ENCODE results near the gene TWNK.
A peak's percentile ranks its signal among the peaks of the same experiment; 100 is the strongest.

Gene TWNK

DNA sequence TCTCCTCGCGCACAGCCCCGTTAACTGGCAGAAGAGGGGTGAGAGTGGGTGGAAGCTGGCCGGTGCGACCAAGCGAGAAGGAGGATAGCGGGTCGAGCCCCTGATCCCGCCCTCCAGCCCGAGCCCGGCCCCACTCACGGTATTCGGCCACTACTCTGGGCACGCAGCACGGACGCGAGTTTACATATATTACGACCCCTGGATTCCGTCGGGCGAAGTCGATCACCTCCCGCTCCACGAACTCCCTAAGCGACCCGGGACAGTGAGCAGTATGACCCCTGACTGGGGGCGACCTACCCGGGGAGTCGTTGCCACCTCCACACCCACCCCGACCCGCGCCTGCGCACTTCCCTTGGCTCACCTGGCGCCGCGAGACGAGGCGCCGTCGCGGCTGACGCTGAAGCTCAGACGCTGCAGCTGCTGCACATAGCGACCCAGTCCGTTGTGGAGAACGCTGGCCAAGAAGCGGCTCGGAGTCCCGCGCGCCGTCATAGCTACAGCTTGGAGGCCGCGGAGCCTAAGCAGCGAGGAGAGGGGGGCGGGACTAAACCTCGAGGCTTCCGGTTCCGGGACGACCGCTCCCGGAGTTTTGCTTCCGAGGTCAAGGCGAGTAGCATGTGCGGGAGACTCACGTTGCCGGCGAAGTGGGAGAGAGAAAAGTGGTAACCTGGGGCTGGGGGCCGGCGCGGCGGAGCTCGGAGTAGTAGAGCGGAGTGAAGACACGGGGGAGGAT lies at the start of gene TWNK, which contains the start of gene MRPL43:
TWNK (plus strand) TSS at position 592 of the 733 bp plus-strand sequence. CDS start 668 bp downstream, outside the sequence.
MRPL43 (minus strand) TSS at position 546 of the 733 bp plus-strand sequence; CDS start at position 492, 54 bp downstream.
- peak; percentile 78 for DNase-seq (ENCODE audit: low read depth)

DNA sequence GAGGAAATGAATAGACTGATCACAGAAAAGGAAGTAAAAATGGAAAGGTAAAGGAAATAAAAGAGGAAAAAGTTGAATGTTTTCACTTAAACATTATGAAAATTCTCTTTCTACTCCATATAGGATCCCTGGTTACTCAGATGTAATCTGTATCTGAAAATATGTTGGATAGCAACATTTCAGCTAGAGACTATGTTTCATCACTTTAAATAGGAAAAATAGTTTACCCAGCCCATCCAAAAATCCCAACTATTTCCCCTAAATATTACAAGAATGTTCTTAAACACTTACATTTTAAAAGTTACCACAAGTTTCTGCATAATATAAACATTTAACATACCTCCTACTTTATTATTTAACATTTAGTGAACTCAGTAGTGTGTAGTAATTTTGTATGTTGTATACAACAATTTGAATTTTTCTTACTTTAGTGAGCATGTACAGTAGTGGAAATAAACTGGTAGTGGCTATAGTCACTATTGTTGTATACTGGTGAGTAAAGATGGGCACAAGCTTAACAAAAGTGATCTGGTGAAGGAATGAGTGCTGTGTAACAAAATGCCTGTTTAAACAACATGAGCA lies 47.5 kb upstream of the TWNK start:
- no peak for DNase-seq (ENCODE audit: low read depth)

DNA sequence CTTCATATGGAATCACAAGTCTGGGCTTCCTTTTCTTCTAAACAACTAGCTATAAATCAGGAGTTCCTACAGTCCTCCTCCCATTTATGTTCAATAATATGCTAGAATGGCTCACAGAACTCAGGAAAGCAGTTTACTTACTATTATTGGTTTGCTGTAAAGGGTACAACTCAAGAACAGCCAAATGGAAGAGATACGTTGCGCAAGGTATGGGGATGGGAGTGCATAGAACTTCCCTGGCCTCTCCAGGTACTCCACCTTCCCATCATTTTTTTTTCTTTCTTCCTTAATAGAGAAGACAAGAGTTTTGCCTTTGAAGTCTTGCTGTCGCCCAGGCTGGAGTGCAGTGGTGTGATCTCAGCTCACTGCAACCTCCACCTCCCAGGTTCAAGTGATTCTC lies 45.1 kb upstream of the TWNK start:
- no peak for DNase-seq (ENCODE audit: low read depth)

DNA sequence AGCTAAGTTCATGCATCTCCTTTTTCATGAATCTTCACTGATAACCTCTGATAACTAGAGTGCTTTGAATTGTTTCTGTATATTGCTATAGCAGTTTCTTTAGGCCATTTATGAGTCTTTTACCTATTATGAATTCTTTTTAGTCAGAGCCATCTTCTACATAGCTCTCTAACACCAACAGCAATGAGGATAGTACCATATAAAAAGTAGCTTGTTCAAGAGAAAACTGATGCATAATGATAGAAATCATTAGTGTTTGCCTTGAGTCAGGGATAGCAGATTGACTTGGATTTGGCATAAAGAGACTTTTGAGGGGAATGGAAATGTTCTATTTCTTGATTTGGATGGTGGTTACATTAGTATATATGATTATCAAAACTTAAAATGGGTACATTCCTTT lies 43.8 kb upstream of the TWNK start:
- no peak for DNase-seq (ENCODE audit: low read depth)

DNA sequence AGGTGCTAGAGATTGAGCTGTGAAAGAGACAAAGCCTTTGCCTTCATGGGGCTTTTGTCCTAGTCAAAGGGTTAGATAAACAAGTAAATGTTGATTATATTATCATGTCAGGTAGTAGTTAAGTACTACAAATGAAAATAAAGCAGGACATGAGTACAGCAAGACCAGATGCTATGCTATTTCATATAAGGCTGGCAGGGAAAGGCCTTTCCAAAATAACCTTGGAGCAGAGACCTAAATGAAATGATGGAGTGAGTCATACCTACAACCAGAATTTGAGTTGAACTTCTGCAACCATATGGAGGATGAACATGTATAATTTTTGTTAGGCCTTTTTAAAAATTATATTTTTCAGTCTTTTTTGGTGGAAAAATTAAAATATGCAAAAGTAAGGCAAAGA lies 41.6 kb upstream of the TWNK start:
- no peak for DNase-seq (ENCODE audit: low read depth)

DNA sequence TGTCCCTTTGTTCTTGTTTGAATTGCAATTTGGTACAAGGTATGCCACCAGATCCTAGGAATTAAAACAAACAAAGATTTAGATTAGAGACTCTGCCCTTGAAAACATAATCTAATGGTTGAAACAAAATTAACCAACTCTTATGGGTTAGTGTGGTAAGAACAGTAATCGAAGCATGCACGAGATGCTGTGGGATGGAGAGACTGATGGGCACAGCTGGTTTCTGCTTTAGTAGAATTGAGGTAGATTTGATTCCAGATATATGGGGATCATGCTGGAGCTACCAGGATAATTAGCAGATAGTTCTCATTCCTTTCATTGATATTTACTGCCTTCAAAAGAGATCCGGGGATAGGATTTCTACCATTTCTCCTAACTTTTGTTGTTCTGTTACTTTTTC lies 38.4 kb upstream of the TWNK start:
- DNase-seq (ENCODE audit: low read depth) = no peak

DNA sequence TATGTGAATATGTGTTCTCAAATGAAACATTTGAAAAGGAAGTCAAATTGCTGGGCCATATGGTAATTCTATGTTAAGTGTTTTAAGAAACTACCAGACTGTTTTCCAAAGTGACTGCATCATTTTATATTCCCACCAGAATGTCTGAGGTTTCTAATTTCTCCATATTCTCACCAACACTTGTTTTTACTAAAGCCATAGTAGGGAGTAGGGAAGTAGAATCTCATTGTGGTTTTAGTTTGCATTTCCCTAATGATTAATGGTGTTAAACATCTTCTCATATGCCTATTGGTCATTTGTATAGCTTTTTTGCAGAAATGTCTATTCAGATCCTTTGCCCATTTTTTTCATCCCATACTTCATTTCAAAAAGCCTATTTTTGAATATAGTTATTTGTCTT lies 27.1 kb upstream of the TWNK start:
- DNase-seq (ENCODE audit: low read depth) = no peak

DNA sequence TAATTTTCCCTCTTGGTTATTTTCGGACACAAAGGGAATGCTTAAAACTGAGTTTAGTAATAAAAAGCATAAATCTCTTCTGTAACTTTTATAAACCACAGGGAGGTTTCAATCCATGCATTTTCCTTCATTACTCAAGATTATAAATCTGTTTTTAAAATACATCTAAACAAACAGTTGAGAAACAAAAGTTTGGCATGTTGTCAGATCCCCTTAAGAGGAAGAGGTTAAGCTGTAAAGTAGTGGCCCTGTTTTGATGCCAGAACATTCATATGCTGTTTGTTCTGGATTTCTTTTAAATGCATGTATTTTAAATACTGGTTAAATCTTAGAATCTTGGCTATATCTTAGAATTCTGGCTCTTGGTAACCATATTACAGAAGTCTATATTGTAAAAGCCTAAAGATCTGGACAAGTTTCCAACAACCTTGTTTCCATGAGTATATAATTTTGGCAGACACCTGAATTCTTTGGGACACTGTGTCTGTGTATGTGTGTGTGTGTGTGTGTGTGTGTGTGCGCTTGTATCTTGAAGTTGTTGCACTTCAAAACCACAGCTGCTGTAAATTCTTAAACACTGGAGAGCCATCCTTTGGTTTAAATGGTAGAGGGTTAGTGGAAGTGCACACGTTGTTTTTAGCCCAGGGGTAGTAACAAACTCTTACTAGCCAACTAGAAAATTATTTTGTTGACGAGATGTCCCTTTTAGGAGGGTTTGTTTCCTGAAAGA lies 24.8 kb upstream of the TWNK start:
- DNase-seq (ENCODE audit: low read depth) = no peak

DNA sequence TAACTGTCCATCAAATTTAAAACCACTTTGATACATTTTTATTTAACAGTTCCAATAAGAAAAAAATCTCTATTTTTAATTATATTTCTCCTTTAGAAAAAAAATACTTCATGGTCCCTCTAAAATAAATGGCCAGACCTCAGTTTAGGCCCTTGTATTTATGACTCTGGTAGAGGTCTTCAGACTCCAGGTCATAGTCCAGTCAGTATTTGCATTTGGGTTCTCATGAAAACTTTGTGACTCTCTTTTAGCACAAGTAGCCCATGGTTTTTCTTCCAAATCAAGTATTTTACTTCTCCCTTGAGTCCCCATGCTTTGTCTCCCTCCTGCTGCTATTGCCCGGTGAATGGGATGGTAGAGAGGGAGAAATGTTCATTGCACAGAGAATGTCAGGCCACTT lies 23.5 kb upstream of the TWNK start:
- no peak for DNase-seq (ENCODE audit: low read depth)

DNA sequence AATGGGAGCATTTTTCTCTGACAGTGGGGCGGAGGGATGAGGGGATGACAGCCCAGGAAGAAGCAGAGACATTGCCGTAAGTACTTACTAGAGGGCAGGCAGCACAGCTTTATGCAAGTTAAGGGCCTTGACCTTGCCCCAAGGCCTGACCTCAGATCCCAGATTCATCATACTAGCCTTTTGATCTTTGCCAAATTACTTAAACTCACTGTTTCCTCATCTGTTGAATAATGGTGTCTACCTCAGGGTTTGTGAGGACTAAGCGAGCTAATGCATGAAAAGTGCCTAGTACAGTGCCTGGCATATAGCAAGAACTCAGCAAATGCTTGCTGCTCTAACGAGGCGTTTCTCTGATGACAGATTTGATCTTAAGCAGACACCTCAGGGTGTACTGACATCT lies 21.5 kb upstream of the TWNK start:
- DNase-seq (ENCODE audit: low read depth) = no peak

DNA sequence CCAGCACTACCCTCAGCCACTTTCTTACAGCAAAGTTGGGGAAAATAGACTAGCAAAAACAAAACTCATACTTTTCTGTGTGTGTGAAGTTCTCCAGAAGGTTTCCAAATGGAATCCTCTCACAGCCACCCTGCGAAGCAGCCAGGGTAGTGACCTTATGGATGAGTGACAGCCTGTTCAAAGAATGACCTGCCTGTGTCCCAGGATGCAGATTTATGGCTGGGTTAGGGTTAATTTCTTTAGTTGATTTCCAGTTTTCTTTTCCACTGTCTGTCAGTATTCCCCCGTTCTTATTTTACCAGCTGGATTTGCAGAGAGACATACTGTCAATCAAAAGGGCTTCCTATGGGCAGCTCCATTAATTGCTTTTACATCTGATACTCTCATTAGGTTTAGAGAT lies 20.5 kb upstream of the TWNK start:
- no peak for DNase-seq (ENCODE audit: low read depth)

DNA sequence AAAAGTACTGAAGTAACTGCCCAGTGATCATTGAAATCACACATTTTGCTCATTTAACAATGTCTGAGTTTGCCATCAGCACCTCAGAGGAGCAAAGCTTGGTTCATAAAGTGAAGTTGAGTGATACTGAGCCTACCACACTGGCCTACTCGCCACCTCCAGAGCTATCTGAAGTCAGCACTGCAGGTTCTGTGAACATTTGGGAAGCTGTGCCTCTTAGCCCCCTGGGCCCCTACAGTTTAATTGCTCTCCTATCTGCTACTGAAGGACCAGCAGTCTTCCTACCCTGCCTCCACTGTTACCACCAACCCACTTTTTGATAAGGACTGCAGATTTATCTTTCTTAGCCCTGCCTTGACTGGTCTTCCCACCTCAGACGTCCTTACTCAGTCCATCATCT lies 20.0 kb upstream of the TWNK start:
- no peak for DNase-seq (ENCODE audit: low read depth)

DNA sequence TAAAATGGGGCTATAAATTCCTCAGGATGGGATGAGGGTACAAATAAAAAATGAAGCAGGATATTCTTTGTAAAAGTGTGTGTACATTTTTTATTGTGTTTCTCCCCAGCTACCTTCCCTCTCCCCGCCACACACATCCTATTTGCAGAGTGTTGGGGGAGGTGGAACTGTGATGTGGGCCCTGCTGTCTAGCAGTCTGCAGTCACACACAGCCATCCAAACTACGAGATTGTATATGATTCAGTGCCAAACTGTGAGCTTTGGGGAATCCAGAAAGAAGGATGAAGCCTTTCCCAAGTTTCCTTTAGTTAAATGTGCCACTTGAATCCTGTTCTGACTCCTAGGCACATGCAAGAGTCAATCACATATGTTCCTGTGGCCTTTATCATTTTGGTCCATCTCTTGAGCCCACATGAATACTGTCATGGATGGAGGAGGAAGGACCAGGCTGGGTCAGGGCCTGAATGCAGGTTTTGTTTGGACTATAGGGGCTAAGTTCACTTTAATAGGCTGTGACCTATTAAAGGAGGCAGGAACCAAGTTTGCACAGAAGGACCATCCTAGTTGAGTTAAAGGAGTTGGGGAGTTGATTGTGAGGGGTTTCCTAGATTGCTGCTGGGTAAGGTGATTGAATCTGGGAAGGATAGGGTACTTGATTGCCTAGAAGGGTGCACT lies 19.1 kb upstream of the TWNK start:
- DNase-seq (ENCODE audit: low read depth) = no peak

DNA sequence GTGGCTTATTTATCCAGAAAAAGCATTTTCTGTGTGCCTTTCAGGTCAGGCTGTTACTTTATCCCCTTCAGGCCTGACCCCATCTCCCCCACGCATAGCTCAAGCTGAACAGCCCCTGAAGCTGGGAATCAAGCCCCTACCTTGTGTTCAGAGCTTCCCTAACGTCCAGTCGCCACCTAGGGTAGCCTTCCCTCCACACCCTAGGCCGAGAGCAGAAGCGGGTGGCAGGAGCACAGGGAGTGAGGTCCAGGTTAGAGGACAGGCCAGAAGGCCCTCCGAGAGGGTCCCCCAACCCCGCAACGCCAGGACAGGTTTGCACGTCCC lies 18.5 kb upstream of the TWNK start:
- DNase-seq (ENCODE audit: low read depth) = no peak

DNA sequence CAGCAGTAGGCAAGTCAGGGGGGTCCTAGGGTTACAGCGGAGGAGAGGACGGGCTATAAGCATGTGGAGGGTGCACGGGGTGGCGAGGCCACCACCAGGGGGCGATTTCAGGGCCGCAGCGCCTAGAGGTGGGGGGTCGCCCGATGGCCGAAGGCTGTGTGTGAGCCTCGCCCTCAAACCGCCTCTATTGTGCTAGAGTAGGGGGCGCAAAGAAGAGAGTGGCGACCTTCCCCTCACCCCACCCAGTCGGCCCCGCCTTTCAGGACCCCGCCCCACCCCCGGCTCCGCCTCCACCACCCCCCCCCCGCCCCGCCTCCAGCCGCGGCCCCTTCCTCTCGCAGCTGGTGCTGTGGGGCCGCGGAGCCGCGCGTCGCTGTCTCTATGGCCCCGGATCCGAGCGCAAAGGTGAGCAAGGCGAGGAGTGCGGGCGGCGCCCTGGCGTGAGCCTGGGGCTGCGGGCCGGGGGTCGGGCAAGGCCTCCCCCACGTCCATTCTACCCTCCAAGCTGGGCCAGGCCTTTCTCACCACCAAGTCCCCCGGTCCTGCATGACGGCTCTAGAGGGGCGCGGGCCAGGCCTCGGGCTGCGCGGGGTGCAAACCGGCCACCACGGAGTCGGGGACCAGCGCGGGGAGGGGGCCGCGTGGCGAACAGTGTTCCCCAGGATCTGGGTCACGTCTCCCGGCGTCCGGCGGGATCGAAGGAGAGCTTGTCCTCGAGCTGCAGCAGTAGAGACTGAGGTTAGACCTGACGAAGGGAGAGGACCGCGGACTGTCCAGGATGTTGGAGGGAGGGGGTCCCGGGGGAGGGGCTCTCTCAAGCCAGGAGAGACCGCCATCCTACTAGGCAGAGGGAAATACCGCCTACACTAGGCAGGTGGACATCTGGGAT lies 17.9 kb upstream of the TWNK start, which contains the start of gene SEMA4G:
SEMA4G (plus strand) TSS at position 318 of the 889 bp plus-strand sequence. CDS start 3,409 bp downstream, outside the sequence.
- peak; percentile 33 for DNase-seq (ENCODE audit: low read depth)

DNA sequence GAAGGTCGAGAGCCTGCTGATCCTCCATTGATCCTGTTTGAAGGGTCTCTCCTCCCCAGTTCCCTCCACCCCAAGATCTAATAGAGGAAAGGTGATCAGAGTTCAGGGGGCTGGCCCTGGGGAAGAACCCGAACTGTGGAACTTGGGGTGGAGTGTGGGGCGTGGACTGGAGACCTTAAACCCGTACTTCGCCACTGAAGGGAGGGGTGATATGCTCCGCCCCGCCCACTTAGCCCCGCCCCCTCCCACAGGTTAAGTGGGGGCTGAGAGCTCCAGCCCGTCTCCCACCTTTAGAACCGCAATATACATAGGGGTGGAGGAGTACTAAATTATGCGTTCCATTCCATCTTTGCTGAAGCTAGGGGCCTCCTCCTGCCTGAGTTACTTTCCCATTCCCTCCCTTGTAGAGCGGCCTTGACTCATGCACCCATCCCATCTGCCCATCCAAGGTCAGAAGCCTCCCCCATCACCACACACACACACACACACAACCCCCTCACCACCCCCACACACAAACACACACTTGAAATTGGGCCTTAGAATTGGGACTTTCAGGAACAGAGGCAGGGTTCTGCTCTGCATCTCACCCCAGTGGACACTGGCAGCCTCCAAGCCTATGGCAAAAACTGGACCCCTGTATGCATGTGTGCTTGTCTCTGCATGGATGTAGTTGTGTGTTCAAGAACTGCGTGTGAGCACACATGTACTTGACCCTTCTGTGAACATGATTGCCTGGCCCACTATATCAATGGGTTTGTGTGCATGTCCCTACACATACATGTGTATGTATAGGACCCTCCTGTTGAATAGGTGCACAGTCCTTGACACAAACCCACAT lies 17.0 kb upstream of the TWNK start:
- peak; percentile 20 for DNase-seq (ENCODE audit: low read depth)

DNA sequence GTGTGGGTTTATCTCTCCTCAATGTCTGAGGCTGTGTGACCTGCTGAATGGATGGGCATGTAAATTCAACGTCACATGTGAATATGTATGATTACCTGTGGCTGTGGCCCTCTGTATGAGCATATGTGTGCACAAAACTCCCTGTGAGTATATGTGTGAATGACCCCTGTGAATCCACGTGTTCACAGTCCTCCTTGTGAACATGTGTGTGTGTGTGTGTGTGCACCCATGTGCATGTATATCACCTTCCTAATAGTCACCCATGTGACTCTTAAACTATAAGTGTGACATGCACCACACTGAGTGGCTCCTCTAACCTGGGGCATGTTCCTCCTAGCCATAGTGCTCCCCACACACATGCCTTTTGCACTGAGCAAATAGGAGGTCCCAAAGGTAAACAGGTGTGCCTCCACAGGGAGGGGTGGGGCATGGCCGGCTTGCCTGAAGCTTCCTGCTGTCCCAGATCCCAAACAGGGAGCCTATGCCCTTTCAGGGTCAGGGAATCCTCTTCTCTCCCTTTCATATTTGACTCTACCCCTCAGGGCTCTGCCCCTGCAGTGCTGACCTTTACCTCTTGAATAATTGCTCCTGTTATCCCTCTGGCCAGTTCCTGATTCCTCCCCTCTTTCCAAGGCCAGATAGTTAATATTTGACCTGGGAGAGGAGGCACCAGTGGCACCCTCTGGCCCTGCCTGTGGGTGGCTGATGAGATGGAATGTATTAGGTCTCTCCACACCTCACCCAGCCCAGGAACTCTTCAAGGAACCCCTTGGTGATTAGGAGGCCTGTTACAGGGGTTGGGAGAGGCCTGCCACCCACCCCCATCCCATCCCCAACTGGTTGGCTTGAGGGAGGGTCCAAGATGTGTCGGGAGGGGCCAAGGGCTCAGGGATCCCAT lies 16.2 kb upstream of the TWNK start:
- no peak for DNase-seq (ENCODE audit: low read depth)

DNA sequence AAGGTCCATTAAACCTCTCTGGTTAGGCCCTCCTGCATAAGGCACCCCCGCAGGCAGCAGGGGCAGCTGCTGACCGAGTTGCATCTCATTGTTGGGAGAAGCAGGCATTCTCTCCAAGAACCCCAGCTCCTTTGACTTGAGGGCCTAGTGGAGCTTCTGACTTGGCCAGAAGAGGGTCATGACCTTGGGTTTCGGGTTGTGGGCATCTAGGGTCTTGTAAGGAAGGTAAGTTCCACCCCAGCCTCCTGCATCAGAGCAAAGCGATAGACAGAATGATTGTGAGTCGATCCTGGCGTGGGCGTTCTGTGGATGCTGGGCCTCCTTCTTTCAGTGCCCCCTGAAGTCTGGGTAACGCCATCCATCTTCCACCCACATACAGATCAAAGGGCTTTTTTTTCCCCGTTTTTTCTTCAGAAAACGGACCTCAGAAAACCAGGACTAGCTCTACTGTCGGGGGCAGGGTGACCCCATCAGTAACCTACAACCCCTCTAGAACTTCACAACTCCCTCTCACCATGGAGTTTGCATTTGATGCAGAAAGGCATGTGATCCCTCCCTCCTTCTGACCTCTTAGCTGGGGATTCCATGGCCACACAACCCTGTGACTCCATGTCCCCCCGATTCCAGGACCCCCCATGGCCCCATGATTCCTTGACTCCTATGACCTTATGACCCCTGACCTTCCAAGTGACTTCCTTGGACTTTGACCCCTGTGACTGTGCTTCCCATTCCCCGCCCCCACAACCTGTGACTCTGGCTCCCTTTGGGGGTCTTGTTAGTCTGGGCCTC lies 15.0 kb upstream of the TWNK start:
- no peak for DNase-seq (ENCODE audit: low read depth)

Data from activated T-cell treated with anti-CD3 and anti-CD28 coated beads for 1 hour (primary cell).